ENCODE measurements around the gene LRPPRC.

The LRPPRC gene

DNA sequence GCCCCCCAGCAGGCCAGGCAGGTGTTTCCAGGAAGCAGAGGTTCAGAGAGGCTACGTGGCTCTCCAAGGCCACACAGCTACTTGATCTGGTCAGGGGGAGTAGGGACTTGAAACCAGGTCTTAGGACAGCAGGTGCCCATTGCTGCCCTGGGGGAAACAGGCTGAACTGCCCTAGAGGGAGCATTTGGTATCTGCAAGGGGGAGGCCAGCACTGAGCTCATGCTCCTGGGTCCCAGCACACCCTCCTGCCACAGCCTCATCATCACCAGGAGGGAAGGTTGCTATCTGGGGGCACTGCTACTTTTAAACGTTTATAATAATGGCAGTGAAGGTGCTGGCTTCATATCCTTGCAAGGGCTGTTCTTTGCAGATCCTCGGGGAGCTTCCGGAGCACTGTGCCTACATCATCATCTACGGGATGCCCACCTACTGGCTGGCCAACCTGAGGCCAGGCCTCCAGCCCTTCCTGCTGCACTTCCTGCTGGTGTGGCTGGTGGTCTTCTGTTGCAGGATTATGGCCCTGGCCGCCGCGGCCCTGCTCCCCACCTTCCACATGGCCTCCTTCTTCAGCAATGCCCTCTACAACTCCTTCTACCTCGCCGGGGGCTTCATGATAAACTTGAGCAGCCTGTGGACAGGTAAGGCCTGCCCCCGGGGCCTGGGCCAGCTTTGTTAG, 120.9 kb downstream of the LRPPRC start:
- TF ChIP-seq, protein P1, sequence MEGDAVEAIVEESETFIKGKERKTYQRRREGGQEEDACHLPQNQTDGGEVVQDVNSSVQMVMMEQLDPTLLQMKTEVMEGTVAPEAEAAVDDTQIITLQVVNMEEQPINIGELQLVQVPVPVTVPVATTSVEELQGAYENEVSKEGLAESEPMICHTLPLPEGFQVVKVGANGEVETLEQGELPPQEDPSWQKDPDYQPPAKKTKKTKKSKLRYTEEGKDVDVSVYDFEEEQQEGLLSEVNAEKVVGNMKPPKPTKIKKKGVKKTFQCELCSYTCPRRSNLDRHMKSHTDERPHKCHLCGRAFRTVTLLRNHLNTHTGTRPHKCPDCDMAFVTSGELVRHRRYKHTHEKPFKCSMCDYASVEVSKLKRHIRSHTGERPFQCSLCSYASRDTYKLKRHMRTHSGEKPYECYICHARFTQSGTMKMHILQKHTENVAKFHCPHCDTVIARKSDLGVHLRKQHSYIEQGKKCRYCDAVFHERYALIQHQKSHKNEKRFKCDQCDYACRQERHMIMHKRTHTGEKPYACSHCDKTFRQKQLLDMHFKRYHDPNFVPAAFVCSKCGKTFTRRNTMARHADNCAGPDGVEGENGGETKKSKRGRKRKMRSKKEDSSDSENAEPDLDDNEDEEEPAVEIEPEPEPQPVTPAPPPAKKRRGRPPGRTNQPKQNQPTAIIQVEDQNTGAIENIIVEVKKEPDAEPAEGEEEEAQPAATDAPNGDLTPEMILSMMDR (IDR thresholded peaks at IDR 0.05; ENCODE audit: low read depth, low read length) = no peak
- no peak overlapping the region for H3K4me3 ChIP-seq (ENCODE audit: low read depth, low read length)

DNA sequence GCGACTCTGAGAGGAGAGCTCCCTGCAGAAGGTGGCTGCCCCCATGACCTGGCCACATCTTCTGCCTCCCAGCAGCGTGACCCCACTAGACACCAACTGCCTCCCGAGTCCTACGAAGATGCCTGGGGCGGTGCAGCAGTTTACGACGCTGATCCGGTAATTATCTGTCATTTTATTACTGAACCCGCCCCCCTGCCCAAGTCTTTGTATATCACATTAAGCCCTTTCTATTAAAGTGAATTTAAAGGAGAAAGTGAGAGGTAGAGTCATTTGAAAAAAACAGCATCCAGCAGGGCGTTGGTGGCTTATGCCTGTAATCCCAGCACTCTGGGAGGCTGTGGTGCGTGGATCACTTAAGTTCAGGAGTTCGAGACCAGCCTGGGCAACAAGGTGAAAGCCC, 123.6 kb downstream of the LRPPRC start:
- H3K4me3 ChIP-seq (ENCODE audit: low read depth, low read length) = no peak overlapping the region
- TF ChIP-seq, protein P1 (IDR thresholded peaks at IDR 0.05; ENCODE audit: low read depth, low read length) = no peak

DNA sequence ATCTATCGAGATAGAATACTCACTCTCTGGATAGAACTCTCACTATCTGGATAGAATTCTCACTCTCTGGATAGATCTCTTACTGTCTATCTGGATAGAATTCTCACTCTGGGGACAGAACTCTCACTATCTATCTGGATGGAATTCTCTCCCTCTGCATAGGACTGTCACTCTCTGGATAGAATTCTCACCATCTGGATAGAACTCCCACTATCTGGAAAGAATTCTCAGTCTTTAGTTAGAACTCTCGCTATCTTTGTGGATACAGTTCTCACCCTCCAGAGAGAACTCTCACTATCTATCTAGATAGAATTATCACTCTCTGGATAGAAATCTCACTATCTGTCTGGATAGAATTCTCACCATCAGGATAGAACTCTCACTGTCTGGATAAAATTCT, 140.5 kb downstream of the LRPPRC start:
- no peak overlapping the region for H3K4me3 ChIP-seq (ENCODE audit: low read depth, low read length)
- TF ChIP-seq, protein P1 (IDR thresholded peaks at IDR 0.05; ENCODE audit: low read depth, low read length) = no peak

DNA sequence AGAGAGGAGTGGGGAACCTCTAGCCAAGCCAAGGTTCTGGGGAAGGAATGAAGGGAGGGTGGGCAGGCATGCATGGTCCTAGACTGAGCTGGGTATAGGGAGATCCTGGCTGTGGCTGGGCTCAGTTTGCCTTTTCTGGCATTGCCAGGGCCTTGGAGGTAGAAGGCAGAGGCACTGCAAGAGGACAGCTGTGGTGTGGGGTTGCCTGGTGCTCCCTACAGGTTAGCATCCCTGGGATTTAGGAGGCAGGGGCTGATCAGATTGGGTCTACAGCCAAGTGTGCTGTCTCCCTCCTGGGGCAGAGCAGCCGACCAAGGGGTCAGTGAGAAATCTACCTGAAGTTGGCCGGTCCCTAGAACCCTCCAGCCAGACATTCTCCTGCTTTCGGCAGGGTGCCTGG, 141.1 kb downstream of the LRPPRC start:
- H3K4me3 ChIP-seq (ENCODE audit: low read depth, low read length) = no peak overlapping the region
- TF ChIP-seq, protein P1 (IDR thresholded peaks at IDR 0.05; ENCODE audit: low read depth, low read length) = no peak

DNA sequence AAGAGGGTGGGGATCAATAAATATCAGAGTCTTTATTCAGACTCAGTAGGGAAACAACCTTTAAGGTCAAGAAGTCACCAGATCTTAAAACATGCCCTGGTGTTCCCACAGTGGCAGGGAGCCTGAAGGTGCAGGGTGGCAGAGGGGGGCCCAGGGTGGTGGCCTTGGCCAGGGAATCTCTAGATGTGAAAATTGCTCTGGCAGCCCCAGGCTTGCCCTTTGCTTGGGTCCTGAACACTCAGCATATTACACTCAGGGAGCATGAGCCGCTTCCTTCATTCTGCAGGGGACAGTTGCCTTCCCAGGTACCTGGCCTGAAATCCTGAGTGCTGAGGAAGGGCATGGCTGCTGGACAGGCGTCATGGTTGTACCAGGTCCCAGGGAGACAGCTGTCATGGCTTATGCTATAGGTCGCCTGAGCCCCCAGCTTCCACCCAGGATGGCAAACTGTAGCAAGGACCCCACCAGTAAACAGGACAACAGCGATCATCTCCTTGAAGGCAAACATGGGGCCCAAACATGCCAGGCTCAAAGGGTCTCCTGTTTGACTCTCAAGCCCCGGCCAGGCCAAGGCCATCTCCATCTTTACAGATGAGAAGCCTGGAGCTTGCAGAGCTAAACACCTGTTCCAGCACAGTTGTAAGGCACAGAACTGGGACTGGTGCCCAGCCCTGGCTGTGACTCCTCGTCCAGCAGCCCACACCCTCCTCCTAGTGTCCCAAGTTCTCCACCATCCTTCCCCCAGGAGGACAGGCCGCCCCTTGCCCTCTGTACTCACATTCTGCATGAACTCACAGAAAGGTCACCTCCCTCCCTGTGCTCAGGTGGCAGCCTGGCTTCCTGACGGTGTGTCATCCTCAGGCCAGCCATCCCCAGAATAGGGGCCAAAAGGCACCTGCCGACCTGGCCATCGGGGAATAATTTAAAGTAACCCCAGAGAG, 142.4 kb downstream of the LRPPRC start:
- TF ChIP-seq, protein P1 (IDR thresholded peaks at IDR 0.05; ENCODE audit: low read depth, low read length) = no peak
- H3K4me3 ChIP-seq (ENCODE audit: low read depth, low read length) = no peak overlapping the region

DNA sequence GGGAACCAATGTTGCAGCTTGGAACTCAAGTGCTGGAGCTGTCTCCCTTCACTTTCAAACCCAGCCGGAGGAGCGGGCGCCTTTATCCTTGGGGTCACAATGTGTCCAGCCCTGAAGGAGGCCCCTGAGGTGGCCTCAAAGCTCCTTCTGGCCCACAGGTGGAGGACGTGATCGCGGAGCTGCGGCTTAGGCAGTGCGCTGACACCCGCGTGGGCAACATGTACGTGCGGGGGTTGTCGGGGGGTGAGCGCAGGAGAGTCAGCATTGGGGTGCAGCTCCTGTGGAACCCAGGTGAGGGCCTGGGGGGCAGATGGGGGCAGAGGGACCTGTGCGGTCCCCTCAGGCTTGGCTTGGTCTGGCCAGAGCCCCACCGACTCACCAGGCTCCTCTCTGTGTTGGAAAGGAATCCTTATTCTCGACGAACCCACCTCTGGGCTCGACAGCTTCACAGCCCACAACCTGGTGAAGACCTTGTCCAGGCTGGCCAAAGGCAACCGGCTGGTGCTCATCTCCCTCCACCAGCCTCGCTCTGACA, 143.5 kb downstream of the LRPPRC start:
- H3K4me3 ChIP-seq (ENCODE audit: low read depth, low read length) = no peak overlapping the region
- TF ChIP-seq, protein P1 (IDR thresholded peaks at IDR 0.05; ENCODE audit: low read depth, low read length) = no peak

Data from WI38 (cell line).